Motor neuron (in vitro differentiated cells): ENCODE results near the gene FGF8. TPM values are rescaled to one million over a fixed set of nuclear protein-coding genes. Genes with fewer than 3 reads are reported as not detected.

Experiments
- ATAC-seq, 8 experiments: fragments of 200-7000 bp; cut with Tn5 transposase; replicated peaks in 6 of 8; 2 replicates each; pipeline ENCODE4 v1.8.0; 2021; ENCODE audit warnings: mild to moderate bottlenecking in 8 of 8, moderate library complexity in 8 of 8
- H3K27ac ChIP-seq, 2 donors: fragments of 250-450 bp; sonication (Bioruptor Pico); 2 replicates each; pipeline ENCODE4 v1.9.0; 2021; ENCODE audit warnings: antibody characterized with exemption in 2 of 2, mild to moderate bottlenecking in 2 of 2, moderate library complexity in 1 of 2
- H3K4me1 ChIP-seq, 2 donors: fragments of 250-450 bp; sonication (Bioruptor Pico); replicated peaks in 1 of 2; 2 replicates each; pipeline ENCODE4 v1.6.1; 2021; ENCODE audit warnings: antibody characterized with exemption in 2 of 2, mild to moderate bottlenecking in 2 of 2, moderate library complexity in 1 of 2
- H3K4me3 ChIP-seq, 5 donors: fragments of 250-450 bp; sonication (Bioruptor Pico); 2 replicates each; pipeline ENCODE4 v1.9.0; 2021; ENCODE audit warnings: antibody characterized with exemption in 5 of 5, mild to moderate bottlenecking in 5 of 5, moderate library complexity in 4 of 5
- WGBS, 10 experiments: fragments of 450-650 bp; shearing (Covaris generic); methylation state at CpG; one replicate each; pipeline ENCODE4 v1.0.0; 2022; 5-methylcytosine and 5-hydroxymethylcytosine counted together
- in situ Hi-C, 9 experiments: fragments of 400-800 bp; cut with MboI; loops; one replicate each; pipeline ENCODE4 v1.15.0; 2021; ENCODE audit warnings: low sequenced_read_pairs in 9 of 9, low pct_unique_long_range_greater_than_20kb in 2 of 9; ENCODE audit not compliant: unreplicated experiment in 9 of 9
- total RNA-seq, 8 experiments: library from RNA; unstranded; fragments of 300-600 nt; gene quantifications; 2 replicates each; pipeline versions ENCODE4 v1.2.3 to v1.2.4, GENCODE V29; 2022

The FGF8 gene
- total RNA-seq, 8 experiments from 2014 or later: 0.27 to 1.0 (median 0.63) TPM; not detected in 5

- no peak for ATAC-seq
- Histone ChIP-seq H3K27ac (no peak overlapping the region), H3K4me3 (no peak overlapping the region), H3K4me1 (peaks cover 15 to 20% of the 10 kb centered on the region in 2 donors)
- in situ Hi-C loops: loop anchor here in 4 of 9 experiments (10.0 to 25.0 kb wide), 2 partner anchors 160 to 167 kb away; no protein-coding TSS in a partner anchor
- 40 to 62% (median 60%) methylated on average over 1 to 3 of the region's 6 CpGs; no CpG with 5 or more reads in 5 of the 10 experiments for WGBS, 10 experiments
Observed at GRCh38 chr10:101772017-101772894, 3.7 kb downstream of the FGF8 start.

- H3K4me3 ChIP-seq: no peak overlapping the region
- no peak for ATAC-seq
- H3K27ac ChIP-seq: no peak overlapping the region
- in situ Hi-C loops: loop anchor here in 4 of 9 experiments (10.0 to 25.0 kb wide), 2 partner anchors 159 to 167 kb away; no protein-coding TSS in a partner anchor
- 80 to 93% (median 90%) methylated on average over 1 to 3 of the region's 10 CpGs; no CpG with 5 or more reads in 7 of the 10 experiments for WGBS, 10 experiments
- H3K4me1 ChIP-seq: peaks cover 15 to 20% of the 10 kb centered on the region in 2 donors
Observed at GRCh38 chr10:101771380-101771779, 4.5 kb downstream of the FGF8 start.

GRCh38 chr10:101770331-101771215 is 5.3 kb downstream of the FGF8 start:
- in situ Hi-C loops: loop anchor here in 4 of 9 experiments (10.0 to 25.0 kb wide), 2 partner anchors 158 to 166 kb away; no protein-coding TSS in a partner anchor
- Histone ChIP-seq H3K4me1 (peaks cover 15 to 20% of the 10 kb centered on the region in 2 donors), H3K4me3 (no peak overlapping the region), H3K27ac (no peak overlapping the region)
- no peak for ATAC-seq
- 67 to 100% (median 84%) methylated on average over 1 to 10 of the region's 41 CpGs; no CpG with 5 or more reads in 4 of the 10 experiments for WGBS, 10 experiments

GRCh38 chr10:101769541-101770180 is 6.3 kb downstream of the FGF8 start:
- Histone ChIP-seq H3K4me1 (peaks cover 15 to 18% of the 10 kb centered on the region in 2 donors), H3K4me3 (no peak overlapping the region), H3K27ac (no peak overlapping the region)
- ATAC-seq: no peak
- WGBS, 10 experiments: 83% methylated on average over 1 of the region's 5 CpGs; no CpG with 5 or more reads in 9 of the 10 experiments
- in situ Hi-C loops: loop anchor here in 4 of 9 experiments (10.0 to 25.0 kb wide), 2 partner anchors 157 to 165 kb away; no protein-coding TSS in a partner anchor

GRCh38 chr10:101768791-101769170 is 7.1 kb downstream of the FGF8 start:
- no peak overlapping the region for H3K27ac ChIP-seq
- in situ Hi-C loops: loop anchor here in 2 of 9 experiments (25.0 kb wide), 1 partner anchor 156 kb away; no protein-coding TSS in a partner anchor
- 50 to 100% (median 93%) methylated on average over 1 to 5 of the region's 8 CpGs; no CpG with 5 or more reads in 6 of the 10 experiments for WGBS, 10 experiments
- H3K4me3 ChIP-seq: no peak overlapping the region
- peaks cover 14 to 15% of the 10 kb centered on the region in 2 donors for H3K4me1 ChIP-seq
- no peak for ATAC-seq

DNA sequence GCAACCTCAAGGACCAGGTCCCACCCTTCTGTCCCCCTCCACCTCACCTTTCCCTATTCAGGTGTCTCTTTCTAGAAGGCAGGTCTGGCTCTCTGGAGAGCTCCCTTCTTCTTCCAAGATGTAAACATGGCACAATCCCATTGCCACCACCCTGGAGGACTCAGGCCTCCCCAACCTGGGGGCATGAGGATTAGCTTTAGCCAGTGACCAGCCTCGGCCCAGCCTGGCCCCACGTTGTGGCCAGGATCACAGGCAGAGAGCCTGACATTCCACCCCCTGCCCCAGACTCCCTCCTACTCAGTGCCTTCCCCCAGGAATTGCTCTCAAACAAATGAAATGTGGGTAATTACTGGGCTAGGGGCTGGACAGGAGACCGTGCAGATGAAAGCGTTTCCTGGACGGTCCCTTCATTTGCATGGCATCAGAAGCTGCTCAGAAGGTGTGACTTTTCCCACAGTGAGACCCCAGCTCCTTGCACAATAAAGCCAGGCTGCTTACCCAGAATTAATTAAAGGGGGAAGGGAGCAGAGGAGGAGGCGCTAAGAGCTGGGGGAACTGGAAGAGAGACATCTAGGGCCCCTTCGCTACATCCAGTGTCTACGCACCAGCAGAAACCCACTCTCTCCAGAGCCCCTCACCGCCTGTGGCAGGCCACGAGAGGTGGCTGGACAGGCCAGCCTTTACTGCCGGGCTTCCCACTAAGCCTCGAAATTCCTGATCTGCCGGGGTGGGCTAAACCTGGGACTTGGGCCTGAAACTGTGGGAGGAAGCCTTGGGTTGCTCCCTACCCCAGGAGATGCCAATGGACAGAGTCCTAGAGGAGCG is 7.7 kb downstream of the FGF8 start:
- in situ Hi-C loops: loop anchor here in 2 of 9 experiments (25.0 kb wide), 1 partner anchor 156 kb away; no protein-coding TSS in a partner anchor
- ATAC-seq: peak in 1 of 8 experiments; percentile 21
- WGBS, 10 experiments: 22 to 63% (median 50%) methylated on average over 1 to 7 of the region's 14 CpGs; no CpG with 5 or more reads in 5 of the 10 experiments
- no peak overlapping the region for H3K27ac ChIP-seq
- H3K4me3 ChIP-seq: no peak overlapping the region
- H3K4me1 ChIP-seq: peaks cover 9 to 13% of the 10 kb centered on the region in 2 donors

DNA sequence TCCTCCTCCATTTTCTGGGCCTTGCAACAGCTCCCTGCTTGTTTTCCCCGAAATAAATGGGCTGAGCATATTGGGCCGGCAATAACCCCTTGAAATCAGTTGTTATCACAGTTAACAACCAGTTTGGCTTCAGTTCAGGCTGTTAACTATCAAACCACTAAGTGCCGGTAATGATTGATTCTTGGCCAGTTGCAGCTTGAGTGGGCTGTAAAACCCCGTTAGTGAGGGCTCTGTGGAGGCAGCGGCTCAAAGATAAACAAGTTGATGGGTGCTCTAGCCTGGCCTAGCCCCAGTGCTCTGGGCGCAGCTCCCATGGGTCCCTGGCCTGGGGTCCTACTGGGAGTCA is 8.3 kb downstream of the FGF8 start:
- Histone ChIP-seq H3K4me1 (peaks cover 7% of the 10 kb centered on the region in 2 donors), H3K27ac (no peak overlapping the region), H3K4me3 (no peak overlapping the region)
- ATAC-seq: no peak
- in situ Hi-C loops: loop anchor here in 2 of 9 experiments (25.0 kb wide), 1 partner anchor 155 kb away; no protein-coding TSS in a partner anchor
- 0 to 57% (median 40%) methylated on average over 1 to 2 of the region's 6 CpGs; no CpG with 5 or more reads in 7 of the 10 experiments for WGBS, 10 experiments

GRCh38 chr10:101766753-101767599 is 8.9 kb downstream of the FGF8 start:
- Histone ChIP-seq H3K4me3 (no peak overlapping the region), H3K27ac (no peak overlapping the region), H3K4me1 (peaks cover 7% of the 10 kb centered on the region in 2 donors)
- ATAC-seq: no peak
- 32 to 100% (median 77%) methylated on average over 1 to 5 of the region's 12 CpGs; no CpG with 5 or more reads in 3 of the 10 experiments for WGBS, 10 experiments
- in situ Hi-C loops: loop anchor here in 2 of 9 experiments (25.0 kb wide), 1 partner anchor 155 kb away; no protein-coding TSS in a partner anchor

- in situ Hi-C loops: loop anchor here in 2 of 9 experiments (25.0 kb wide), 1 partner anchor 154 kb away; no protein-coding TSS in a partner anchor
- Histone ChIP-seq H3K4me3 (no peak overlapping the region), H3K27ac (no peak overlapping the region), H3K4me1 (peaks cover 7% of the 10 kb centered on the region in 2 donors)
- WGBS, 10 experiments: 80 to 83% (median 80%) methylated on average over 1 to 2 of the region's 6 CpGs; no CpG with 5 or more reads in 7 of the 10 experiments
- no peak for ATAC-seq
Observed at GRCh38 chr10:101766306-101766705, 9.6 kb downstream of the FGF8 start.

- WGBS, 10 experiments: 66 to 100% (median 79%) methylated on average over 2 to 3 of the region's 10 CpGs; no CpG with 5 or more reads in 5 of the 10 experiments
- Histone ChIP-seq H3K4me1 (peaks cover 11 to 14% of the 10 kb centered on the region in 2 donors), H3K27ac (no peak overlapping the region), H3K4me3 (no peak overlapping the region)
- in situ Hi-C loops: loop anchor here in 2 of 9 experiments (25.0 kb wide), 1 partner anchor 151 kb away; no protein-coding TSS in a partner anchor
- ATAC-seq: no peak
Observed at GRCh38 chr10:101763141-101763846, 12.6 kb downstream of the FGF8 start.
